Smooth muscle cell of trachea (primary cell): ENCODE data around the gene YEATS4. TPM values are rescaled to one million over a fixed set of nuclear protein-coding genes. Genes with fewer than 3 reads are reported as not detected.

ENCODE experiments used
- total RNA-seq: library from RNA; depleted of rRNA; stranded (reverse); fragments of >200 nt; gene quantifications from 2 replicates; pipeline ENCODE4 v1.2.1, GENCODE V29; 2014

Gene YEATS4
- 8.1 and 19.1 TPM in 2 replicates for total RNA-seq

GRCh38 chr12:69359531-69360347, at the start of gene YEATS4:
Gene YEATS4 (plus strand): TSS chr12:69359743. CDS start chr12:69359973, 230 bp downstream.

GRCh38 chr12:69348162-69348938, 11.2 kb upstream of the YEATS4 start, which contains the start of gene LYZ:
Gene LYZ (plus strand): TSS chr12:69348381. CDS start chr12:69348409, 28 bp downstream.

Other genes with a start within 250 kb of the YEATS4 start
- gene CPSF6, start 120.2 kb upstream of the YEATS4 start, total RNA-seq: 22.3 and 28.4 TPM in 2 replicates
- not detected in 2 replicates for gene LYZ, start 11.4 kb upstream of the YEATS4 start, total RNA-seq
- 51.6 and 56.9 TPM in 2 replicates for gene FRS2, start 110.6 kb downstream of the YEATS4 start, total RNA-seq
- gene CCT2, start 225.7 kb downstream of the YEATS4 start, total RNA-seq: 208 and 258 TPM in 2 replicates